NCI-H146 treated with DMSO at 0.1 percent for 48 hours (cell line): ENCODE measurements around the gene ATP13A3.
"Not testable (repeated sequence)": the region's sequence is repeated elsewhere in the genome, so short reads cannot be mapped to it uniquely, and the experiment has no call there.

Experiments
- DNase-seq: peaks from one replicate; lab custom pipeline; 2025; ENCODE audit not compliant: unreplicated experiment; lab: John Stamatoyannopoulos, UW

ATP13A3 gene

DNA sequence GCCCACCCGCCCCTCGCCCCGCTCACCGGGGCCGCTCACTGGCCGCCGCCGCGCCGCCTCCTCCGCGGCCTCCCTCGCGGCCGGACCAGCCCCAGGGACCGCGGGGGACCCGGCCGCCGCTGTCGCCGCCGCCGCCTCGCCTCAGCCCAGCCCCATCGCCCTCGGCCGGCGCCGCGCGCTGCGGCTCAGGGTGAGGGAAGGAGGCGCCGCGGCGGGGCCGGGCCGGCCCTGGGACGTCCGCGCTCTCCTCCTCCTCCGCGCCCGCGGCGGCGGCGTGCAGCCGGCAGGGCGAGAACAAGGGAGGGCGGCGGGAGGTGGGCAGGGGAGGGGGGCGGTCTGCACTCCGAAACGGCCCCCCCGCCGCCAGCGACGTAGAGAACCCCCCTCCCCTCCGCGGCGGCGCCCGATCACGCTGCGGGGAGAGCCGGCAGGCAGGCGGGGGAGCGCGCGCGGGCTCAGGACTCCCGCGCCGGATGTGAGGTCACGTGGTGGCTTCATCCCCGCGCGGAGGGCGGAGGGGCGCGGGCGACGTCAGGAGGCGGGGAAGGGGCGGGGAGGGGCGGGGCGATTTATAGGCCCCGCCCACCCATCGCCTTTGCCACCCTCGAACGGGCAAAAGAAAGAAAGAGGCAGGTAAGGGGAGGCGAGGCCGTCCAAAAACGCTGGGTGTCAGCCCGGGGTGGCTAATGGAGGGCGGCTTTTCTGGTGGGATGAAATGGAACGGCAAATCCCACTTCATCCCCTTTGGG, at the start of gene ATP13A3:
TSS of gene ATP13A3 (minus strand) at position 463 of the 749 bp plus-strand sequence. CDS start 24,812 bp downstream, outside the sequence.
- DNase-seq: peak; percentile 91

GRCh38 chr3:194535199-194535598, 48.4 kb upstream of the ATP13A3 start:
- not testable (repeated sequence) for DNase-seq

GRCh38 chr3:194534243-194534642, 47.4 kb upstream of the ATP13A3 start:
- no peak for DNase-seq

DNA sequence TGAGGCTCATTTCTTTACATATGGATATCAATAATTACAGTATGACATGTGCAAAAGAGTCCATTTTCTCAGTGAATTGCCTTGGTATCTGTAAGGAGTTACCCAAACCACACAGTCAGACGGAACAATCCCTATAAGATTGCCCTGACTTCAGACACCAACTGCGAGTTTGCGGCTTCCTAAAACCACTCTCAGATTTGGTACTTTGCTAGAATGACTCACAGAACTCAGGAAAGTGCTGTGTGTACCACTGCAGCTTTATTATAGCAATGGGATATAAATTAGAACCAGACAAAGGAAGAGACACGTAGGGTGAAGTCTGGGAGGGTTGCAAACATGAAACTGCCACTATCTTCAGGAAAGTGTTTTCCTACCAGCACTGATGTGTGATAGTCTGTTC, 45.8 kb upstream of the ATP13A3 start:
- no peak for DNase-seq

GRCh38 chr3:194527726-194528125, 40.9 kb upstream of the ATP13A3 start:
- DNase-seq: no peak

DNA sequence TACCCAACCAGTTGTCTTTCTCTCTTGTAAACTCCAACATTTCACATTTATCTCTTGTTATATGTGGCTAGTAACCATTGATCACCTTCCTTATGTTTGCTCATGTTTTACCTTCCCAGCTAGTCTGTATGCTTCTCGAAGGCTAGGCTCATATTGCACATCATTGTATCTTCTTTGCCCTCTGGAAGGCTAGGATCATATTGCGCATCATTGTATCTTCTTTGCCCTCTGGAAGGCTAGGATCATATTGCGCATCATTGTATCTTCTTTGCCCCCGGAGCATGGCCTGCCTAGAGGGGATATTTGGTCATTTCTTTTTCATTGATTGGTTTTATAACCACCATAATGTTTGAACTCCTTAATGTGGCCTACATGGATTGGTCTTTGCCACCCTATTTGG, 39.4 kb upstream of the ATP13A3 start:
- DNase-seq: no peak

GRCh38 chr3:194522579-194523046, 35.8 kb upstream of the ATP13A3 start:
- DNase-seq: no peak

DNA sequence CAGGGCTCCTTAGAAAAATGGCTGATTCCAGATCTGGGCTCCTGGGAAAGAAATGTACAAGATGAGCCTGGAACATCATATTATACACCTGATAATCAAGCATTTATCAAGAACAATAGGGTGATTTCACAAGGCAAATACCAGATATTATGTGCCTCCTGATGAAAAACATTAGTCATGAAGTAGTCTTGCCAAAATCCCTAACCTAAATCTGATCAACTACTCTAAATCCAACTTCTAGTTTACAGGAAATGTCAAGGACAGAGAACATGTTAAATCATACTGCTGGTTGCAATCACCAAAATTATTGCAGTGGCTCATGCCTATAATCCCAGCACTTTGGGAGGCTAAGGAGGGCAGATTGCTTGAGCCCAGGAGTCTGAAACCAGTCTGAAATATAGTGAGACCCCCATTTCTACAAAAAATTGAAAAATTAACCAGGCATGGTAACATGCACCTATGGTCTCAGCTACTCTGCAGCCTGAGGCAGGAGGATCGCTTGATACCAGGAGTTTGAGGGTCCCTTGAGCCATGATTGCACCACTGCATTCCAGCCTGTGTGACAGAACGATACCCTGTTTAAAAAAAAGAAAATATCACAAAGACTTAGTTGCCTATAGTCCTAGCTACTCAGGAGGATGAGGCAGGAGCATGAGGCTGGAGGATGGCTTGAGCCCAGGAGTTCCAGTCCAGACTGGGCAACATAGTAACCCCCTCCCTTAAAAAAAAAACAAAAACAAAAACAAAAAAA, 34.9 kb upstream of the ATP13A3 start:
- DNase-seq: no peak

- DNase-seq: not testable (repeated sequence)
These were observed 33.9 kb upstream of the ATP13A3 start for GRCh38 chr3:194520682-194521162.

DNA sequence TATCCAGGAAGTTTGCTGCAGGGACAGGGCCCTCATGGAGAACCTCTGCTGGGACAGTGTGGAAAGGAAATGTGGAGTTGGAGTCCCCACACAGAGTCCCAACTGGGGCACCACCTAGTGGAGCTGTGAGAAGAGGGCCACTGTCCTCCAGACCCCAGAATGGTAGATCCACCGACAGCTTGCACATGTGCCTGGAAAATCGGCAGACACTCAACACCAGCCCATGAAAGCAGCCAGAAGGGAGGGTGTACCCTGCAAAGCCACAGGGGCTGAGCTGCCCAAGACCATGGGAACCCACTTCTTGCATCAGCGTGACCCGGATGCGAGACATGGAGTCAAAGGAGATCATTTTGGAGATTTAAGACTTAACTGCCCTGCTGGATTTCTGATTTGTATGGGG, 33.4 kb upstream of the ATP13A3 start:
- not testable (repeated sequence) for DNase-seq

GRCh38 chr3:194518652-194519051, 31.9 kb upstream of the ATP13A3 start:
- no peak for DNase-seq

- no peak for DNase-seq
These were observed 30.5 kb upstream of the ATP13A3 start for GRCh38 chr3:194517333-194517732.

GRCh38 chr3:194514626-194515025, 27.8 kb upstream of the ATP13A3 start:
- DNase-seq: no peak

- DNase-seq: peak; percentile 100
These were observed 26.2 kb upstream of the ATP13A3 start for GRCh38 chr3:194512895-194513601.

DNA sequence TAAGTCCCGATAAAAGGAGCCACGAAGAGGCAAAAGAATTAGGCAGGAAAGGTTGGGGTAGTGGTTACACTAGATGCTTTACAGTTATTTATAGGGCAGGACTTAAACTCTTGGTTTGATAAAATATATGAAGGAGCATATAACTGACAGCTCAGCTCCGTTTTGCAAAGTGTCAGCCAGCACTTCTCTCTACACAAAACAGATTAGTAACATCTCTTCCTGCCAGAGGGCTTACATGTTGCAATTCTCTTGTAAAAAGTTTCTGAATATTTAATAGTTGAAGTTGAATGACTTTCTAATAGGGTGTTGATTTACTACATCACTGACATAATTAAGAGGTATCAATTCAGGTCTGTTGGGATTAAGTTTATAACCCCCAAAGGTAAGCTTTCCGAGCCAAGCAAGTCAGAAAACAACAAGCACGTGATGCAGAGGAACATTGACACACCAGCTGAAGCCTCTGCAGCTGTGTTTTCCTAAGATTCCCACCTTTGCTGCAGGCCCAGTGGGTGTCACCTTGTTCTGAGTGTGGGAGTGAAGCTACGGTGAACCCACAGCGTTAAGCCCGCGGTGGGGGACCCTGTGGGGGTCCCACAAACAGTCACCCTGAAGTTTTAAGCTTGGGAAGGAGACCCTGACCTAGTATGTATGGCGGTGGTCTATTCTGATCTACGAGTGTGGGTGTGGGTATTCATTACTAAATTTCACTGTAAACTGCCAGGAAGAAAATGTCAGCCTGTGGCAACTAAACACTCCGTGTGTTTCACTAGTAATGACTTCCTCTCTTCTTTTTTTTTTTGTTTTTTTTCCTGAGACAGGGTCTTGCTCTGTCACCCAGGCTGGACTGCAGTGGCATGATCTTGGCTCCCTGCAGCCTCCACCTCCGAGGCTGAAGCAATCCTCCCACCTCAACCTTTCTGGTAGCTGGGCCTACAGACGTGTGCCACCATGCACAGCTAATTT, 22.0 kb upstream of the ATP13A3 start:
- peak; percentile 73 for DNase-seq

DNA sequence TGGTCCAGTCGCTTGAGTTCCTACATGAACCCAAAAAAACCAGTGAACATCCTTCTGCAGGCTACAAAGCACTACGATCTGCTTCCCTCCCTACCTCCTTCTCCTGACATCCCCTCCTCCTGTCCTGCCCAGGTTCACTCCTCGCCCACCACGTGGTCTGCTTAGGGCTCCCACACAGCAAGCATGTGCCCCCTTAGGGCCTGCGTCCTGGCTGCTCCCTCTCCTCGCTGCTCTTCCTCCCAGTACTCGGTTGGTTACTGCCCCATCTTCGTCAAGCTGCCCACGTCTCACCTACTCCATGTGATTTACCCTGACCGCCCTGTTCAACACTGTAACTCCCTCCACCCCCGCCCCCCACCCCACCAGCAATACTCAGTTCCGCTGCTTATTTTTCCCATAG, 20.8 kb upstream of the ATP13A3 start:
- DNase-seq: no peak

- no peak for DNase-seq
These were observed 19.1 kb upstream of the ATP13A3 start for GRCh38 chr3:194505791-194506415.

DNA sequence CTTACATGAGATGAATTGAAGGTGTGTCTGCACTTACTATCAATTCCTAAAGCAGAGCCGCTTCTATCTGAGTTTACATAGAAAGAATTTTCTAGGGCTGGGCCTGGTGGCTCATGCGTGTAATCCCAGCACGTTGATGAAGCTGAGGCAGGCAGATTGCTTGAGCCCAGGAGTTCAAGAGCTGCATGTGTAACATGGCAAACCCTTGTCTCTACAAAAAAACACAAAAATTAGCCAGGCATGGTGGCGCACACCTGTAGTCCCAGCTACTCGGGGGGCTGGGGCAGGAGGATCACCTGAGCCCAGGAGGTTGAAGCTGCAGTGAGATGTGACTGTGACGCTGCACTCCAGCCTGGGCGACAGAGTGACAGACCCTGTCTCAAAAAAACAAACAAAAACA, 18.1 kb upstream of the ATP13A3 start:
- no peak for DNase-seq

DNA sequence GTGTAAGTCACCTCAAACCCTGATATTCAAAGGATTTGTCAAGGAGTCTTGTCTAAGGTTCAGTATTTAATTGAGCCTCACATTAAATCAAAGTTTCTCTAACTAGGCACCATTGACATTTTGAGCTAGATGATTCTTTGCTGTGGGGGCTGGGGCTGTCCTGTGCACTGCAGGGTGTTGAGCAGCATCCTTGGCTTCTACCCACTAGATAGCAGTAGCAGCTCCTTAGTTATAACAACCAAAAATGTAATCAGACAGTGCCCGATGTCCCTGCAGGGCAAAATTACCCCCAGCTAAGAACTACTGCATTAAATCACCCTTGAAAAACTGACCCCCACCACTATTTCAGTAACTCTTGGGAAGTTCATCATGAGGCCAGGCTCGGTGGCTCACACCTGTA, 17.3 kb upstream of the ATP13A3 start:
- no peak for DNase-seq

DNA sequence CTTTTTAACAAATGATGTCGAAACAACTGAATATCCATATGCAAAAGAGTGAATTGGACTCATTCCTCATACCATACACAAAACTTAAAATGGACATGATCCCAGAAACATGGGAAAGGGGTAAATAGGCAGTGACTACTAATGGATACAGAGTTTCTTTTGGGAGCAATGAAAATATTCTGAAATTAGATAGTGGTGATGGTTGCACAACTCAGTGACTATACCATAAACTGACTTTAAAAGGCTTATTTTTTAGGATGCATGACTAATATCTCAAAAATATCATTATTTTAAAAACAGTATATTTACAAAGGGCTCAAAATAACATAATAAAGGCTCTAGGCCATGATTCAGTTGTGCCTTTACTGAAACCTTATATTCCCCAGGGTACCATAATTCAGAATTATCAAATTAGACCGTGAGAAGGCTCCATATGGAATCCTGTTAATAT, 16.3 kb upstream of the ATP13A3 start:
- no peak for DNase-seq
